AG04449 (cell line): ENCODE measurements around the gene PELI1.
"Not testable (repeated sequence)": the region's sequence is repeated elsewhere in the genome, so short reads cannot be mapped to it uniquely, and the experiment has no call there.

ENCODE experiments used
- CTCF ChIA-PET: fragments of 350-600 bp; formaldehyde crosslinking; extraction: SDS; loops from one replicate; lab custom pipeline; 2021; ENCODE audit warnings: antibody characterized with exemption; lab: Yijun Ruan, JAX
- POLR2A ChIA-PET: fragments of 400-600, 350-600 bp; formaldehyde crosslinking; extraction: SDS; loops from one replicate; lab custom pipeline; 2020; ENCODE audit warnings: antibody characterized with exemption, inconsistent platforms; lab: Yijun Ruan, JAX
- DNase-seq: peaks from one replicate; pipeline ENCODE4 v3.0.0-alpha.2; 2010; ENCODE audit warnings: low read depth, low spot score
- H3K4me3 ChIP-seq: 2 replicates; pipeline ENCODE4 v1.5.1; 2011; ENCODE audit warnings: low read depth, mild to moderate bottlenecking, control low read depth, low read length
- CTCF ChIP-seq: IDR thresholded peaks from one replicate; pipeline ENCODE4 v1.5.1; 2011; ENCODE audit warnings: mild to moderate bottlenecking, moderate library complexity, low read length, control low read depth, inconsistent platforms; ENCODE audit not compliant: insufficient read depth; ENCODE audit errors: missing control alignments

The PELI1 gene

GRCh38 chr2:64108666-64109241 lies 35.5 kb downstream of the PELI1 start:
- ChIA-PET POLR2A (no interaction called here), CTCF (no interaction called here)
- H3K4me3 ChIP-seq, result no peak overlapping the region
- no peak for TF ChIP-seq CTCF
- DNase-seq, result no peak

- no peak overlapping the region for H3K4me3 ChIP-seq
- POLR2A ChIA-PET, result no interaction called here
- CTCF ChIA-PET, result interaction anchor here (1.4 to 1.7 kb wide), 2 partner anchors 12 to 206 kb away, joined by 4 read pairs; no protein-coding TSS in a partner anchor
- no peak for TF ChIP-seq CTCF
- DNase-seq, result no peak
Observed at GRCh38 chr2:64106481-64106880, 37.7 kb downstream of the PELI1 start.

- ChIA-PET POLR2A (no interaction called here), CTCF (interaction anchor here (1.4 to 1.7 kb wide), 2 partner anchors 12 to 206 kb away, joined by 4 read pairs; no protein-coding TSS in a partner anchor)
Observed at GRCh38 chr2:64105670-64106461, 38.4 kb downstream of the PELI1 start.

GRCh38 chr2:64104933-64105332 lies 39.3 kb downstream of the PELI1 start:
- ChIA-PET CTCF (interaction anchor here (1.0 to 1.4 kb wide), 2 partner anchors 13 to 208 kb away, joined by 4 read pairs; no protein-coding TSS in a partner anchor), POLR2A (no interaction called here)
- no peak for TF ChIP-seq CTCF
- no peak for DNase-seq
- no peak overlapping the region for H3K4me3 ChIP-seq

More at GRCh38 chr2:64105670-64106461, 38.4 kb downstream of the PELI1 start:
- TF ChIP-seq CTCF, result no peak
- H3K4me3 ChIP-seq, result no peak overlapping the region
- no peak for DNase-seq

GRCh38 chr2:64102736-64103135 lies 41.5 kb downstream of the PELI1 start:
- DNase-seq, CTCF ChIA-PET, POLR2A ChIA-PET, H3K4me3 ChIP-seq: not testable (repeated sequence)

GRCh38 chr2:64101141-64101591 lies 43.1 kb downstream of the PELI1 start:
- no peak for DNase-seq
- TF ChIP-seq CTCF, result no peak
- POLR2A ChIA-PET, result no interaction called here
- CTCF ChIA-PET, result interaction anchor here (0.9 to 1.7 kb wide), 2 partner anchors 227 to 230 kb away, joined by 3 read pairs; no protein-coding TSS in a partner anchor
- H3K4me3 ChIP-seq, result no peak overlapping the region

GRCh38 chr2:64100584-64100983 lies 43.6 kb downstream of the PELI1 start:
- POLR2A ChIA-PET, H3K4me3 ChIP-seq, DNase-seq: not testable (repeated sequence)
- CTCF ChIA-PET, result interaction anchor here (0.6 to 1.7 kb wide), 2 partner anchors 15 to 230 kb away, joined by 3 to 4 read pairs; no protein-coding TSS in a partner anchor
